HepG2 (cell line): ENCODE data around the gene PLSCR3. TPM values are rescaled to one million over a fixed set of nuclear protein-coding genes. Genes with fewer than 3 reads are reported as not detected.

Experiments used
- DMAP1 ChIP-seq: IDR thresholded peaks from 2 replicates; pipeline ENCODE4 v1.6.1; 2016
- ESRRA ChIP-seq: sonication (generic); formaldehyde crosslinking; IDR thresholded peaks from 2 replicates; pipeline ENCODE4 v1.5.1; 2020; ENCODE audit warnings: mild to moderate bottlenecking, low read depth, missing genetic modification reagents
- GTF2F1 ChIP-seq: fragments of 150-350 bp; IDR thresholded peaks from 2 replicates; pipeline ENCODE4 v1.6.1; 2014; ENCODE audit warnings: low read length
- KDM5B ChIP-seq: sonication (generic); formaldehyde crosslinking; IDR thresholded peaks from 2 replicates; pipeline ENCODE4 v1.4.0; 2020; ENCODE audit warnings: missing genetic modification reagents, mild to moderate bottlenecking, borderline replicate concordance
- MTERF4 ChIP-seq: sonication (generic); formaldehyde crosslinking; IDR thresholded peaks from 2 replicates; pipeline ENCODE4 v1.8.0; 2023; ENCODE audit warnings: mild to moderate bottlenecking, missing genetic modification reagents
- SNAPC4 ChIP-seq: sonication (generic); formaldehyde crosslinking; IDR thresholded peaks from 2 replicates; pipeline ENCODE4 v1.4.0; 2020; ENCODE audit warnings: mild to moderate bottlenecking, missing genetic modification reagents
- SPEN ChIP-seq: sonication (generic); formaldehyde crosslinking; IDR thresholded peaks from 2 replicates; pipeline ENCODE4 v1.5.1; 2020; ENCODE audit warnings: low read depth, mild to moderate bottlenecking, missing genetic modification reagents
- ZC3H13 ChIP-seq: sonication (generic); formaldehyde crosslinking; IDR thresholded peaks from 2 replicates; pipeline ENCODE4 v1.8.1; 2023; ENCODE audit warnings: mild to moderate bottlenecking, missing genetic modification reagents, moderate library complexity
- ZFX ChIP-seq: sonication (generic); formaldehyde crosslinking; IDR thresholded peaks from 2 replicates; pipeline ENCODE4 v1.4.0; 2020; ENCODE audit warnings: mild to moderate bottlenecking, low read depth, missing genetic modification reagents, moderate library complexity
- ZKSCAN5 ChIP-seq: sonication (generic); formaldehyde crosslinking; IDR thresholded peaks from 2 replicates; pipeline ENCODE4 v1.5.1; 2020; ENCODE audit warnings: mild to moderate bottlenecking, missing genetic modification reagents
- ZNF12 ChIP-seq: sonication (generic); formaldehyde crosslinking; IDR thresholded peaks from 2 replicates; pipeline ENCODE4 v1.5.0; 2020; ENCODE audit warnings: missing genetic modification reagents
- ZNF264 ChIP-seq: sonication (generic); formaldehyde crosslinking; IDR thresholded peaks from 2 replicates; pipeline ENCODE4 v1.4.0; 2020; ENCODE audit warnings: missing genetic modification reagents
- ZNF317 ChIP-seq: sonication (generic); formaldehyde crosslinking; IDR thresholded peaks from 2 replicates; pipeline ENCODE4 v1.5.0; 2020; ENCODE audit warnings: mild to moderate bottlenecking, missing genetic modification reagents
- ZNF33A ChIP-seq: sonication (generic); formaldehyde crosslinking; IDR thresholded peaks from 2 replicates; pipeline ENCODE4 v1.5.1; 2020; ENCODE audit warnings: missing genetic modification reagents, mild to moderate bottlenecking, moderate library complexity, borderline replicate concordance
- ZNF451 ChIP-seq: sonication (generic); formaldehyde crosslinking; IDR thresholded peaks from 2 replicates; pipeline ENCODE4 v1.5.0; 2020; ENCODE audit warnings: mild to moderate bottlenecking, missing genetic modification reagents
- ZNF501 ChIP-seq: sonication (generic); formaldehyde crosslinking; IDR thresholded peaks from 2 replicates; pipeline ENCODE4 v1.5.1; 2020; ENCODE audit warnings: mild to moderate bottlenecking, moderate library complexity, missing genetic modification reagents
- ZNF788 ChIP-seq: sonication (generic); formaldehyde crosslinking; IDR thresholded peaks from 2 replicates; pipeline ENCODE4 v1.5.0; 2020; ENCODE audit warnings: mild to moderate bottlenecking, missing genetic modification reagents, borderline replicate concordance
- ZSCAN20 ChIP-seq: sonication (generic); formaldehyde crosslinking; IDR thresholded peaks from 2 replicates; pipeline ENCODE4 v1.4.0; 2020; ENCODE audit warnings: missing genetic modification reagents, mild to moderate bottlenecking, borderline replicate concordance
- polyA plus RNA-seq, 8 experiments: library from polyadenylated mRNA; depleted of rRNA in 3 of 8; stranded (reverse) in 7 of 8; unstranded in 1 of 8; fragments of >200 nt; fragmentation: Illumina TruSeq in 4 of 8; extraction: Trizol in 4 of 8; gene quantifications; 2 replicates each; pipeline versions ENCODE4 v1.2.1 to v1.2.3, GENCODE V29; 2011 to 2016; ENCODE audit warnings: low read depth in 4 of 8, missing spikeins in 1 of 8, mixed read lengths in 1 of 8; ENCODE audit not compliant: insufficient read depth in 1 of 8
- total RNA-seq, 5 experiments: library from RNA; depleted of rRNA; stranded (reverse); fragments of >200 nt; fragmentation: Illumina TruSeq; extraction: Trizol; gene quantifications; 2 replicates each; pipeline ENCODE4 v1.2.3, GENCODE V29; 2016; ENCODE audit warnings: low read depth in 1 of 5
- TF ChIP-seq, protein P1 (sequence below): IDR thresholded peaks from 2 replicates; pipeline ENCODE4 v1.6.1; 2012; ENCODE audit warnings: low read depth, low read length, improper control_type of control experiment
- TF ChIP-seq, protein P2 (sequence below): sonication (generic); formaldehyde crosslinking; IDR thresholded peaks from 2 replicates; pipeline ENCODE4 v1.8.0; 2022; ENCODE audit warnings: missing genetic modification reagents, mild to moderate bottlenecking, inconsistent platforms, borderline replicate concordance

PLSCR3 gene
- total and polyA plus RNA-seq, 2 of the 13 experiments (the other 11 are each of a cell fraction or from before 2014, with no cell fraction given): 5.6 to 6.2 TPM

- TF ChIP-seq SNAPC4 (CRISPR knock-in tag): no peak
- TF ChIP-seq, protein P1, sequence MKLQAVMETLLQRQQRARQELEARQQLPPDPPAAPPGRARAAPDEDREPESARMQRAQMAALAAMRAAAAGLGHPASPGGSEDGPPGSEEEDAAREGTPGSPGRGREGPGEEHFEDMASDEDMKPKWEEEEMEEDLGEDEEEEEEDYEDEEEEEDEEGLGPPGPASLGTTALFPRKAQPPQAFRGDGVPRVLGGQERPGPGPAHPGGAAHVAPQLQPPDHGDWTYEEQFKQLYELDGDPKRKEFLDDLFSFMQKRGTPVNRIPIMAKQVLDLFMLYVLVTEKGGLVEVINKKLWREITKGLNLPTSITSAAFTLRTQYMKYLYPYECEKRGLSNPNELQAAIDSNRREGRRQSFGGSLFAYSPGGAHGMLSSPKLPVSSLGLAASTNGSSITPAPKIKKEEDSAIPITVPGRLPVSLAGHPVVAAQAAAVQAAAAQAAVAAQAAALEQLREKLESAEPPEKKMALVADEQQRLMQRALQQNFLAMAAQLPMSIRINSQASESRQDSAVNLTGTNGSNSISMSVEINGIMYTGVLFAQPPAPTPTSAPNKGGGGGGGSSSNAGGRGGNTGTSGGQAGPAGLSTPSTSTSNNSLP: no peak
- no peak for TF ChIP-seq GTF2F1
- 0 out of 2 replicates have a peak, but pooled peaks have one; percentile 20 for TF ChIP-seq DMAP1
- TF ChIP-seq ZNF451 (CRISPR knock-in tag): peak; percentile 59; the same call in 1 of the 2 replicates
- TF ChIP-seq ZNF501 (CRISPR knock-in tag): peak; percentile 51
- TF ChIP-seq ZNF788: peak; percentile 81; the same call in 1 of the 2 replicates
- peak; percentile 37; the same call in 1 of the 2 replicates for TF ChIP-seq KDM5B (CRISPR knock-in tag)
- TF ChIP-seq ZSCAN20 (CRISPR knock-in tag): peak; percentile 31; the same call in 1 of the 2 replicates
- TF ChIP-seq ZC3H13: 0 out of 2 replicates have a peak, but pooled peaks have one; percentile 35
- no peak for TF ChIP-seq ZKSCAN5 (CRISPR knock-in tag)
- peak; percentile 81 for TF ChIP-seq ZFX (CRISPR knock-in tag)
- TF ChIP-seq, protein P2, sequence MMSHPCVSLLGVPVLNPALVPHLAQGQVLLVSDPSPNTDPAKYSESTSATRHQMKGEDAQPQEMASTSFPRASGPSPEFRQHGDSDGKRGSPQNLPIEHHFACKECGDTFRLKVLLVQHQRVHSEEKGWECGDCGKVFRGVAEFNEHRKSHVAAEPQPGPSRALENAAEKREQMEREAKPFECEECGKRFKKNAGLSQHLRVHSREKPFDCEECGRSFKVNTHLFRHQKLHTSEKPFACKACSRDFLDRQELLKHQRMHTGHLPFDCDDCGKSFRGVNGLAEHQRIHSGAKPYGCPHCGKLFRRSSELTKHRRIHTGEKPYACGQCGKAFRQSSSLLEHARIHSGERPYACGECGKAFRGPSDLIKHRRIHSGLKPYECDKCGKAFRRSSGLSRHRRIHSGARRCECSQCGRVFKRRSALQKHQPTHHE (CRISPR knock-in tag): peak; percentile 77
- no peak for TF ChIP-seq MTERF4 (CRISPR knock-in tag)
- TF ChIP-seq ZNF264 (CRISPR knock-in tag): peak; percentile 67; the same call in 1 of the 2 replicates
- peak; percentile 51; the same call in 1 of the 2 replicates for TF ChIP-seq ZNF317 (CRISPR knock-in tag)
- no peak for TF ChIP-seq ZNF12 (CRISPR knock-in tag)
- TF ChIP-seq ZNF33A (CRISPR knock-in tag): no peak
- peak; percentile 59; the same call in 1 of the 2 replicates for TF ChIP-seq ESRRA (CRISPR knock-in tag)
- TF ChIP-seq SPEN: peak; percentile 69; the same call in 1 of the 2 replicates
These were observed 42.4 kb downstream of the PLSCR3 start, which contains the start of gene KCTD11 (continued) for GRCh38 chr17:7351665-7352502.
